Measurements from ENCODE around the gene UBR7.

The UBR7 gene

DNA sequence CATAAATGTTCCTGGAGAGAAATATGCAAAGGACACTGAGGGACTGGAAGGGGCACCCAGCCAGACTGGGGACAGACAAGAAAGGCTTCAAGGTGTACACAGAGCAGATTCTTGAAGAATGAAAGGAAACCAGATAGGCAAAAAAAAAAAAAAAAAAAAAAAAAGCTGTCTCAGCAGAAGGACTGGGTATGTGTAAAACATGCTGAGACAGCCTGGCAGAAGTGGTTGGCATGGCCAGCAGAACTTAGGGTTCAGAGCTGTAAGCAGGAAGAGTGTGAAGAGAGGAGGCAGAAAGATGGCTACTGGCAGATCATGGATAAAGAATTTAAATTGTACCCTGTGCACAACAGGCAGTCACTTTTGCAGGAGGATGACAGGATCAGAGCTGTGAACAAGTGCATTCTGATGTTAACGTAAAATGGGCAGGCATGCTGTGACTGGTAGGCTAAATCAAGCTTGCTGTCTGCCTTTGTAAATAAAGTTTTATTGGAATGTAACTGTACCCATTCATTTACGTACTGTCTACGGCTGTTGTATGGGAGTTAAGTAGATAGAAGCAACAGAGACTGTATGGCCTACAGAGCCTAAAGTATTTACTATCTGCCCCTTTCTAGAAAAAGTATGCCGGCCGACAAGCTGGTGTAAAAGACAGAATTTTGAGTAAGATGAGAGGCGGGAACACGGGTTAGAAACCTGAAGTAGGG, 42.2 kb downstream of the UBR7 start:
- no peak for DNase-seq (ENCODE audit: low spot score)

DNA sequence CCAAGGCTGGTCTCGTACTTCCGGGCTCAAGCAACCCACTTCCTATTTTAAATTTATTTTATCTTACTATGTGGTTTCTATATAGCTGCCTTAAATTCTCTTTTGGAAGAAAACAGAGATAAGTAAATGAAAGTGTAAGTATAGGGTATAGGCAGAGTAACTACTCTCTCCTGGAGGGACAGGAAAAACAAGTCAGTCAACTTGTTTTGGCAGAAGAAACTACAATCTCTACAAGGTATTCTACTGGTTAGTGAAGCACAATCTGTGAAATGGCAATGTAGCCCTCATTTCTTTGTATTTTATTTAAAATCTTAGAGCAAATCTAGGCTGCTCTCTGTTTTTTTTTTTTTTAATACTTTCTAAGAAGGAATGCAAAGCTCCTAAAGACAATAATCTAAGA, 55.4 kb downstream of the UBR7 start:
- DNase-seq (ENCODE audit: low spot score): no peak

DNA sequence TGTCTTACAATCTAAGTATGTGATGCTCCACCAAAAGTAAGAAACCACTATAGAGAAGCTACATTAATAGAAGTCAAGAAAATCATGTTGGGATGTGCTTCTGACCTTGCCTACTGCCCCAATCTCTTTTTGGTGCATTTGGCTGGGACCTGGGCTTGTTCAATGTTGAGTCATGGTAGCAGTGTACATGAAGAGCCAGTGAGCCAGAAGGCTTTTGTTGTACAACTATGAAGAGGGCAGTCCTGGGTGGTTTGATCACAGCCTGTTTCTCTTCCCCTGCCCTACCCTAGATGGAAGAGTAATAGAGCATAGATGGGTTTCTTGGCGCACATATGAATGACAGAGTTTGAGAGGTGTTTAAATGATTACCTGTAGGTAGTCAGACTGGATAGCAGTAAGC, 56.4 kb downstream of the UBR7 start:
- peak; percentile 40 for DNase-seq (ENCODE audit: low spot score)

DNA sequence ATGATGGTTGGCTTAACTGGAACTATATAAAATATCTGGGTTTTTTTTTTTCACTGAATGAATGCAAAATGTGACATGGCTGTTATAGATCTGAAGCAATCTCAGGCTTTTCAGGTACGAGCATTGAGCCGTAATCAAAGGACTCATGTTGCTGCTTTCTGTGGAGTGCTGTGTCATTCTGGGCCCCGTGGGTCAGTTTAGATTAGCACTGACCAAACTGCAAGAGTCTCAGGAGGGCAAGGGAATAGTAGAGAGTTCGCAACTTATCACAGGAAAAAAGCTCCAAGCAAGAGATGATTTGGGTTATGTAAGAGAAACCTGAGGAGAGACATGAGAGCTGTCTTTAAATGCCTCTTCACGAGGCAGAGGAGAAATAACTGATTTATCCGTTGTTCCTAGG, 59.1 kb downstream of the UBR7 start:
- no peak for DNase-seq (ENCODE audit: low spot score)

DNA sequence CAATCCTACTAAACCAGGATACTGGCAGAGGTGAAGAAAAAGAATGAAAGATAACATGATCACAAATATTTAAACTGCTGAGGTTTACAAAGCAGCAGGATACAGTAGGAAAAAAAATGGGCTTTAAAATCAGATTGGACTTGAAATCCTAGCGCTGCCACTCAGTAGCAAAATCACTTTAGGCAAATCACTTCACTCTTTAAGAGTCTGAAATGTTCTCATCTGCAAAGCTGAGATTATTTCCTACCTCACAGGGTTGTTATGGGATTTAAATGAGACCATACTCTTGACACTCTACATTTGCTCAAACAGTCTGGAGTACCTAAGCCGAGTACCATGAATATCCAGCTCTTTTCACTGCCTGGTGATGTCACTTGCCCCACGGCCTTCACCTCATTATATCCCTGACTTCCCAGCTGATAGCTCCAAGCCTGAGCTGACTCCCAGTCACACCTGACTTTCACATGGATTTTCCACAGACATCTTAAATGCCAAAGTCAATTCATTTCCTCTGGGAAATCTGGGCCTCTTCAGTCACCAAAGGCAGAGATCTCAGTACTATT, 60.2 kb downstream of the UBR7 start:
- no peak for DNase-seq (ENCODE audit: low spot score)

DNA sequence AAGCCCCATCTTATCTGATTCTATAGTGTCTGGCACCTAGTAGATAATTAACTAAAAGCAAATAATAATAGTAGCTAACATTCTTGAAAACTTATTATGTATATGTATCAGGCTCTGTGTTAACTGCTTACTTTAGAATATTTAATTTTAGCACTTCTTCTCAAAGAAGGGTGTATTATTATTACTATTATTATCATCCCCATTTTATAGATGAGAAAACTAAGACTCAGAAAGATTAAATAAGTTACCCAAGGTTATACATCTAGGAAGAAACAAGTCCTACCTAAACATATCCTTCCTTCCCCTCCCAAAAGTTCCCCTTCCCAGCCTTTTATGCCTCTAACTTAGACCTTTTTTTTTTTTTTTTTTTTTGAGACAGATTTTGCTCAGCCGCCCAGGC, 61.4 kb downstream of the UBR7 start:
- no peak for DNase-seq (ENCODE audit: low spot score)

DNA sequence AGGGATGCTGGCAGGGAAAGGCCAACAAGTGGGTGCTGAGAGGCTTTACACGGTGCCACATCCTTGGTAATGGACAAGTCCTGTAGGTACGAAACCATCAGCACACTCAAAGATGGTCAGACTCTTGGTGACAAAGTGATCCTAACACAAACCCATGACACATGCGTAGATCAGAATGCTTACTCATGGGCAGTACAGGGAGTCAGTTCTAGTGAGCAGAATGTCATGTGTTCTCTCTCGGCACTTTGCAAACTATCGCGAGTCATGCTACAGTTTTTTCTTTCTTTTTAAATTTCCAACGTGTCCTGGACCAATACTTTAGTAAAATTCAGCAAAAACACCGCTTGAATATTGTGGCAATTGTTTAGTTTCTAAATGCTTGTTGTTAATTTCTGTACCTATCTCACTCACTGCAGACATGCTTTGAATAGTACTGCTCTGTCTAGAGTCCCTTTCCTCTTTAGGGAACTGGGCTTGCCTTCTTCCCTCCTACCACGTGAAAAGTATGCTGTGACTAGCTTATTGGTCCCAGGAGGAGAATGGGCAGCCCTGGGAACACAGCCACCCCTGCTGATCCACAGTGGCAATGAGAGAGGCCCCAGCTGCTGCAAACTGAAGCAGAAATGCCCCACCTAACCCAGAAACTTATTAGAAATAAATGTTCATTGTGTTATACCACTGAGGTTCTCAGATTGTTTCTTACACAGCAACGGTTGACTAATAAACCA, 62.4 kb downstream of the UBR7 start:
- DNase-seq (ENCODE audit: low spot score): peak; percentile 83

DNA sequence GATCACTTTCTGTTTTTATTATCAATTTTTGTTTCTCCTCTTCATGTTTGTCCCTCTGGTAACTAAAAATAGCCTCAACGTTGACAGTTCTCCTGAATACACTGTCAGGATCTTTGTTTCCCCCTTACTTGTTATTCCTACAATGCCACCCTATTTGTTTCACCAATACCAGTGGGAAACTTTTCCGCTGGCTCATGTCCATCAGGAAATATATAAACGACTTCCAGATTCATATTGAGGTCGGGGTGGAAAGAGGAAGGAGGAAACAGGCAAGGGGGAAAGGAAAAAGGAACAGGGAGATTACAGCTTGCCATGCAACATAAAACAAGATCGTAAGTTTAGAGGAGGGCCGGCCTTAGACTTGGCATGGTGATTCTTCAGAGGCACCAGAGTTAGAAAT, 64.1 kb downstream of the UBR7 start:
- DNase-seq (ENCODE audit: low spot score): no peak

DNA sequence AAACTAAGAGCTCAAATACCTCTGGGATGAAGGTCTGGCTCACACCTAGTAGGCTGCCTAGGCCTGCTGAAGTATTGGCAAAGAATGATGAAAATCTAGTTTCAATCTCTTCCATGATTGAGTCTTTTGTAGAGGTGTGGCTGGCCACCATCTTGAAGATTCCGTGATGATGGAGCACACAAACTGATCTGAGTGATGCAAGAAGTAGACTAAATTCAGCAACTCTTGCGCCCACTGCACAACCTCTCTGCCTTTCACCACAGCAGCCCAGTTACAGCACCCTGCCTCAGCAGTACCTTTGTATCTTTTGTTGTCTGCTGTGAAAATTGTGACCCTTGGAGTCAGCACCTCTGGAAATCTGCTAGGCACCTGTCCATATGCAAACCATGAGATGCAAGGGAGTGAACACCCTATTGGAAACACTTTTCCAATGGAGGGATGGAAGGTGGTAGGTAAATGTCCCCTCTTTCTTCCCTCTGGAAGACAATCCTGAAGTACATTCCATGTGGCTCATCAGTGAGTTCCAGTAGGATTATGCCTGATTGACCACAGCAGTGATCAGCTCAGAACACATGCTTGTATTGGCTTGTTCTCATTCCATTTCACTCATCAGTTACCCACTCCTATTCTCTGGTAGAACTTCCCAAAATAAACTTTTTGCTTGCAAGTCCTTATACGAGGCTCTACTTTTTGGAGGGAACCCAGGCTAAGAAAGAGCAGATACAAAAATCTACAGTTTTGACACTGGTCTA, 67.2 kb downstream of the UBR7 start:
- no peak for DNase-seq (ENCODE audit: low spot score)

DNA sequence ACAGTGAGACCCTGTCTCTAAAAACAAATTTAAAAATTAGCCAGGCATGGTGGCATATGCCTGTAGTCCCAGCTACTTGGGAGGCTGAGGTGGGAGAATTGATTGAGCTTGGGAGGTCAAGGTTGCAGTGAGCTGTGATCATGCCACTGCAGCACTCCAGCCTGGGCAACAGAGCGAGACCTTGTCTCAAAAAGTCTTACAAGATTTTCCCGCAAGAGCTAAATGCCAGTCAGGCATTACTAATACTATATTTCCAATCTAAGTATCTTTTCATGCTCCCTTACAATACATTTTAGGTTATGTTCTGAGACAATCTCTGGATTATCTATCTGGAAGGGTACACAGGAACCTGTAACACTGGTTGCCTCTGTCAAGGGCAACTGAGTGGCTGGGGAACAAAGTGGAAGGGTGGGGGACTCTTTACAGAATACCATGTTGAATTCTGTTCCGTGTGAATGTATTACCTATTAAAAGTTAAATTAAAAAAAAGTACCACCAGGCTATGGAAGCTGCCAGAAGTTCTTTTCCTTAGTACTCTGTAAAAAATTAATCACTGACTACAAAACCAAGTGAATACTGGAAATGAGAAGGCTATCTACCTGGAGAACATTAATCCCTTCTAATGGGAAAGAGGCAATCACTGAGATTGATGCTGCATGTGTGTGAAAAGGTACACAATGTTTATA, 69.1 kb downstream of the UBR7 start:
- peak; percentile 70 for DNase-seq (ENCODE audit: low spot score)

All from kidney tubule cell (primary cell).